HCT116 (cell line): Measurements from ENCODE around the gene SLC25A47. TPM values are rescaled to one million over a fixed set of nuclear protein-coding genes. Genes with fewer than 3 reads are reported as not detected.

Experiments used
- ATAC-seq: fragments of 200-7000 bp; cut with Tn5 transposase; 2 replicates; pipeline ENCODE4 v1.9.1; 2020; ENCODE audit warnings: mild to moderate bottlenecking, moderate library complexity
- BruUV-seq: library from RNA; stranded (reverse); fragments of 400-500 nt; replicated peaks from 2 replicates; lab custom pipeline; 2021; lab: Mats Ljungman, UMichigan
- CTCF ChIA-PET: fragments of 300-600 bp; sonication (Branson Sonifier 250); formaldehyde crosslinking; loops from one replicate; lab custom pipeline; 2021; ENCODE audit warnings: antibody characterized with exemption; lab: Charles Lee
- POLR2A ChIA-PET: fragments of 300-600, 350-600 bp; sonication (Branson Sonifier 250); formaldehyde crosslinking; loops from one replicate; lab custom pipeline; 2021; ENCODE audit warnings: antibody characterized with exemption; lab: Charles Lee
- RAD21 ChIA-PET, 2 experiments: fragments of 300-600 bp; sonication (Branson Sonifier 250); formaldehyde crosslinking; loops; one replicate each; lab custom pipeline; 2023; ENCODE audit warnings: low total read pairs in 2 of 2; ENCODE audit not compliant: uncharacterized antibody in 2 of 2, unreplicated experiment in 2 of 2, low non-redundant PET in 1 of 2; lab: Charles Lee
- DNase-seq: peaks from one replicate; pipeline ENCODE4 v3.0.0-alpha.2; 2010; ENCODE audit warnings: low read depth, low spot score
- H2AFZ ChIP-seq: fragments of 200-600 bp; shearing (Covaris generic), sonication (generic); 2 replicates; pipeline ENCODE4 v1.6.1; 2017; ENCODE audit warnings: low read depth, mixed run types, mixed read lengths, antibody characterized with exemption, low read length; ENCODE audit not compliant: poor library complexity, severe bottlenecking
- H3K27ac ChIP-seq: 2 replicates; pipeline ENCODE4 v1.5.1; 2012; ENCODE audit warnings: low read depth, low read length
- H3K27me3 ChIP-seq: fragments of 200-600 bp; sonication (generic); 2 replicates; pipeline ENCODE4 v1.6.1; 2016; ENCODE audit warnings: mixed run types, low read length, mixed read lengths; ENCODE audit not compliant: insufficient read depth
- H3K36me3 ChIP-seq, 2 experiments: fragments of 200-500 bp in 1 of 2; fragments of 200-600 bp in 1 of 2; sonication (Bioruptor generic) in 1 of 2; sonication (generic) in 1 of 2; 2 replicates each; pipeline versions ENCODE4 v1.5.1 to v1.6.1; 2014 to 2016; ENCODE audit warnings: low read length in 2 of 2, inconsistent platforms in 1 of 2, mixed read lengths in 1 of 2, mixed run types in 1 of 2; ENCODE audit not compliant: insufficient read depth in 2 of 2, control insufficient read depth in 1 of 2
- H3K4me1 ChIP-seq, 2 experiments: fragments of 200-600 bp in 1 of 2; sonication (generic) in 1 of 2; 2 replicates each; pipeline versions ENCODE4 v1.5.1 to v1.6.1; 2012 to 2017; ENCODE audit warnings: low read length in 2 of 2, inconsistent platforms in 1 of 2, mild to moderate bottlenecking in 1 of 2, mixed read lengths in 1 of 2, mixed run types in 1 of 2, moderate library complexity in 1 of 2; ENCODE audit not compliant: insufficient read depth in 2 of 2, control insufficient read depth in 1 of 2
- H3K4me2 ChIP-seq: fragments of 200-600 bp; sonication (generic); 2 replicates; pipeline ENCODE4 v1.6.1; 2017; ENCODE audit warnings: mixed run types, low read length, mixed read lengths
- H3K4me3 ChIP-seq, 2 experiments: fragments of 200-600 bp in 1 of 2; sonication (generic) in 1 of 2; replicated peaks in 1 of 2; 2 replicates each; pipeline ENCODE4 v1.5.1; 2011 to 2016; ENCODE audit warnings: low read length in 2 of 2, control low read depth in 1 of 2, low read depth in 1 of 2, mild to moderate bottlenecking in 1 of 2, mixed read lengths in 1 of 2, mixed run types in 1 of 2
- H3K79me2 ChIP-seq: fragments of 200-600 bp; sonication (generic); 2 replicates; pipeline ENCODE4 v1.6.1; 2017; ENCODE audit warnings: mild to moderate bottlenecking, mixed run types, low read length, moderate library complexity, mixed read lengths; ENCODE audit not compliant: insufficient read depth
- H3K9ac ChIP-seq: fragments of 200-600 bp; sonication (generic); 2 replicates; pipeline ENCODE4 v1.6.1; 2016; ENCODE audit warnings: low read length, mixed read lengths
- H3K9me2 ChIP-seq: fragments of 200-600 bp; sonication (generic), shearing (Covaris generic); 2 replicates; pipeline ENCODE4 v1.6.1; 2017; ENCODE audit warnings: mixed run types, mild to moderate bottlenecking, moderate library complexity; ENCODE audit not compliant: insufficient read depth
- H3K9me3 ChIP-seq, 2 experiments: fragments of 200-500 bp in 1 of 2; fragments of 200-600 bp in 1 of 2; sonication (Bioruptor generic) in 1 of 2; sonication (generic) in 1 of 2; 2 replicates each; pipeline ENCODE4 v1.6.1; 2014 to 2017; ENCODE audit warnings: low read length in 2 of 2, mixed read lengths in 2 of 2, inconsistent platforms in 1 of 2, low read depth in 1 of 2, mild to moderate bottlenecking in 1 of 2, mixed run types in 1 of 2, moderate library complexity in 1 of 2; ENCODE audit not compliant: control insufficient read depth in 1 of 2, insufficient read depth in 1 of 2
- H4K20me1 ChIP-seq: fragments of 200-600 bp; sonication (generic), shearing (Covaris generic); 2 replicates; pipeline ENCODE4 v1.6.1; 2017; ENCODE audit warnings: mixed run types, mild to moderate bottlenecking, moderate library complexity; ENCODE audit not compliant: insufficient read depth
- CTCF ChIP-seq, 3 experiments: fragments of 200-600 bp in 1 of 3; sonication (generic) in 1 of 3; IDR thresholded peaks in 2 of 3; conservative IDR thresholded peaks in 1 of 3; 2 replicates each; pipeline ENCODE4 v1.5.1; 2012 to 2017; ENCODE audit warnings: low read depth in 2 of 3, low read length in 2 of 3, antibody characterized with exemption in 1 of 3, borderline replicate concordance in 1 of 3, control low read depth in 1 of 3, mild to moderate bottlenecking in 1 of 3, mixed read lengths in 1 of 3, mixed run types in 1 of 3, moderate library complexity in 1 of 3; ENCODE audit not compliant: insufficient read depth in 1 of 3
- EGR1 ChIP-seq: IDR thresholded peaks from 2 replicates; pipeline ENCODE4 v1.6.1; 2012; ENCODE audit warnings: low read depth
- REST ChIP-seq: IDR thresholded peaks from 2 replicates; pipeline ENCODE4 v1.6.1; 2012; ENCODE audit warnings: low read depth
- SRF ChIP-seq: IDR thresholded peaks from 2 replicates; pipeline ENCODE4 v1.6.1; 2012; ENCODE audit warnings: low read depth
- intact Hi-C: fragments of 100-400 bp; cut with micrococcal nuclease; formaldehyde crosslinking; loops from 2 replicates; pipeline ENCODE4 v1.10.0; 2022
- total RNA-seq: library from RNA; stranded (reverse); gene quantifications from one replicate; pipeline ENCODE4 v1.2.1, GENCODE V29; 2021; ENCODE audit not compliant: unreplicated experiment

Gene SLC25A47
- total RNA-seq, 1 experiment from 2014 or later, result 0.17 TPM

GRCh38 chr14:100303925-100304324 is 19.2 kb upstream of the SLC25A47 start:
- POLR2A ChIA-PET, result no interaction called here
- Histone ChIP-seq H3K36me3 (no peaks in the 10 kb centered on the region), H3K4me2 (peak overlapping the region; percentile 96; the same call in 1 of the 2 replicates), H3K27ac (peak overlapping the region; percentile 75; the same call in 1 of the 2 replicates), H3K9me3 (no peaks in the 10 kb centered on the region), H3K4me1 (peaks cover 29 to 37% of the 10 kb centered on the region in 2 experiments), H3K4me3 (no peak overlapping the region), H3K9me2 (no peaks in the 10 kb centered on the region), H3K9ac (no peak overlapping the region), H4K20me1 (peaks cover 3% of the 10 kb centered on the region; the same call in 1 of the 2 replicates), H3K27me3 (no peaks in the 10 kb centered on the region), H2AFZ (no peak overlapping the region), H3K79me2 (peaks cover 7% of the 10 kb centered on the region; the same call in 1 of the 2 replicates)
- no TSS peak for BruUV-seq
- intact Hi-C loops, result loop anchor here (2.0 kb wide), 1 partner anchor 73 kb away; the partner anchor contains the start of gene WDR25
- DNase-seq (no peak), ATAC-seq (no peak)
- TF ChIP-seq REST (no peak), CTCF (IDR thresholded peaks at IDR 0.05 in 2 of 3, conservative IDR thresholded peaks at IDR 0.05 in 1 of 3; ENCODE audit: borderline replicate concordance in 1 of 3, insufficient read depth in 1 of 3, low read depth in 2 of 3, low read length in 2 of 3) (no peak), SRF (no peak), EGR1 (no peak)
- RAD21 ChIA-PET, result no interaction called here
- CTCF ChIA-PET, result interaction anchor here (0.9 kb wide), 1 partner anchor 19 kb away, joined by 4 read pairs; no protein-coding TSS in a partner anchor
